HG03175 (cell line): ENCODE data around the gene CACNB1.

Experiments used
- ATAC-seq: cut with Tn5 transposase; IDR thresholded peaks from one replicate; pipeline ENCODE4 v1.9.1; 2021; ENCODE audit warnings: mild to moderate bottlenecking, moderate library complexity; ENCODE audit not compliant: unreplicated experiment

CACNB1 gene

DNA sequence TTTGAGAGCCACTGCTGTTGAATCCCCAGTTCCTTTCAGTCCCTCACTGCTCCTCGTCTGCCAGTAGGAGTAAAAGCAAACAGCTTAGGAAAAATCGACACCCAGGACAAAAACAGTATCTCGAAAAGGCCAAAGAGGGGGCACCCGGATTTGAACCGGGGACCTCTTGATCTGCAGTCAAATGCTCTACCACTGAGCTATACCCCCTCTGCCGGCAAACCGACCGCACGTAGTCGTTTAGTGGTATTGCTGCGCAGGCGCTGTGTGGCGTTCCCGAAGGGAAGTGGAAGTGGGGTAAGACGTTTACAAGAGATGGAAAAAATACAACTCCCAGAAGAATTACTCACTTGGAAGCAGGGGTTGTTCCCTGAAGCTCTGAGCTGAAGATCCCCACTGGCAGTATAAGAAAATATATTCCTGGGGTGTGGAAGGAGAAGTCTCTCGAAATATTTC lies 43.8 kb downstream of the CACNB1 start:
- ATAC-seq, result peak; percentile 52

DNA sequence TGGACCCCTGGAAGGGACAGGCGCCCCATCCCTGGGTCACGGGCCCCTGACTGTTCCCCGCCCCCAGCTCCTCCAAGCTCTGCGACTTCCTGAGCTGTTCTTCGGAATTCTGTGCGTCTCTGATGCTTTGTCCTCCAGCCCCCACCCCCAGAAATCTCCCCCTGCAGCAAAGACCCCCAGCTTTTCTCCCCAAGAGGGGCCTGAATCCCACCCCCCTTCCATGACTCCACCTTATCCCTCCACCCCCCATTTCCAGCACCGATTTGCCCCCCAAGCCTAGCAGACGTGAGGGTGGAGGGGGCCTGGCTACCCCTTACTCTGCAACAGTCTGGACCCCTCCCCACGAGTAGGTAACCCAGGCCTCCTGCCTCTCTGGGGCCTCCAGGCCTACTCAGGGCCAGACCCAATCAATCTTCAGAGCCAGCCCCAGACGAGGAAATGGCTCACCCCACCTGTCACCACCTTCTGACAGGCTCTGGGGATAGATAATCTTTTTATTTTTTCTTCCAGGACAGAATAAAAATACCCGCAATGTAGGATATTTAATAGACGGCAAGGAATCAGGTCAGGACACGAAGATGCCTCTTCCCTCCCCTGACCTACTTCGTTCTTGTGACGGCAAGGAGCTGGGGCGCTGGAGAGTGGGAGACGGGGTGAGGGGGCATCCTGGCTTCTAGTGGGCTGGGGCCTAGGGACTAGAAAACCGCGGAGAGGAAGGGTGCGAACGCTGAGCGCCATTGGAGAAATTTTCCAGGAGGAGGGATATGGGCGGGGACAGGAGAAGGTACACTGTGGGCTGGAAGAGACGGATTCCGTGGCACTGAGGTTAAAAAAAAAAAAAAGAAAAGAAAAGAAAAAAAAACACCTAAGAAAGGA lies 45.3 kb downstream of the CACNB1 start:
- ATAC-seq, result no peak

DNA sequence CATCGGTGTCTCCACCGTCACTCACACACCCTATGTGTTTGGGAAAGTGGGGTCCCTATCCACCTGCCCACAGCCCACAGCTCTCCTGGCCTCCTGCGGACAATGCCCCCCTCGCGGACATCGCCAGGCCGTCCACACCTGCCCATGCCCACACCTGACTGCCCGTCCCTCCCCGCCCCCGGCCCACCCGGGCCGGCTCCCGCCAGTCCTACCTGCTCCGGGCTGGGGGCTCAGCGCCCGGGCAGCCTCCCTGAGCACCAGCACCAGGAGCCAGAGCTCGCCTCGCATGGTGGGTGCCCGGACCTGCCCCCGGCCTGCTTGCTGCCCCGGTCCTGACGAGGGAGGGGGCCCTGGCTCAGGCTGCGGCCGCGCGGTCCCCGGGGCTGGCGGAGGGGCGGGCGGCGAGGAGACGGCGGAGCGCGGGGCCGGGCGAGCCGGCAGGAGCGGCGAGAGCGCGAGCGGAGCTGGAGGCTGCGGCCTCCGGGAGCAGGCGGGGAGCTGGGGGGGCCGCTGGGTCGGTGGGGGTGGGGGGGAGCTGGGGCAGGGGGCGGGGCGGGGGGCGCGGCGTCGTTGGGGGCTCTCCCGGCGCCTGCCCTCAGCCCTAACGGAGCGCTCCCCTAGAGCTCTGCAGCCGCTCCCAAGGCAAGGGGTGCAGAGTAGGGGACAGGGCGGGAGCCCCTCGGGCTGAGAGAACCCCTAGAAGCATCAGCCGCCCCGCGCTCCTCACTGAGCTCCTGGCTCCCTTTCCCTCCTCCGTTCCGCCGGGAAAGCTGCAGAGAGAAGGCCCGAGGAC lies 46.1 kb downstream of the CACNB1 start, which contains the start of gene PLXDC1:
Gene PLXDC1 (minus strand): TSS at position 488 of the 793 bp plus-strand sequence. CDS start 200 bp downstream, at position 288.
- no peak for ATAC-seq

DNA sequence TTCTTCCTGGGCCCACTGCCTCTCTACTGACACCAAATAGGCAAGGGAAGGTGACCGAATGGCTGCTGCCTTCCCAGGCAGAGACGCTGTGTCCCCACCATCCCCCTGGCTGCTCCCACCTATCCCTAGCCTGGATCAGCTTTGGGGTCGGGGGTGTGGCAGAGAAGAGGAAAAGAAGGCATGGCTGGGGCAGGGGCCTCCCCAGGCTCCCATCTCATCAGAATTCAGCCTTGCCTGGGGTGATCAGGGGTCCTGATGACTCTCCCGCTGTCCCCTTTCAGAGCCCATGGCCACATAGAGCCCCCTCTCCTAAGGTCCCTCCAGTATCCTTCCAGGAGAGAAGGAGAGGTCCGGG lies 46.7 kb downstream of the CACNB1 start:
- ATAC-seq, result no peak

DNA sequence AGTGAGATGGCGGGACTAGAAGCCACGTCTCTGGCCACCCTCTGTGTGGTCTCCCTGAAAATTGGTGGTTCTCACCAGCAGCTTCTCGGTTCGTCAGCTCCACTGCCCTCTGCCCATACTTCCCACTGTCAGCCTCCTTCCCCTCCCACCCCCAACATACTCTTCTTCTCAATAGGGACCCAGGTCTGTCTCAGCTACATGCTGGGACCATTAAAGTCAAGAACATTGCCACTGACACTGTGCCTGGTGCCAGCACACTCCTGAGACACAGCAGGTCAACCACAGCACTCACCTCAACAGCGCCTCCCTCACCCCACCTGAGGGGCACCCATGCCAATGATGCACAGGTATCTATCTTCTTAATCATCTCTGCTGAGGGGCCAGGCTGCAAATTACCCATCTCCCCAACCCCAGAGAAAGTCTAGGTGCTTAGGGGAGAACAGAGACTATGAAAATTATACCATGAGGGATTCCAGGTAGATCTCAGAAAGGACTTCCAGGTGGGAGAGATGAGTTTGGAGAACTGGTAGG lies 47.3 kb downstream of the CACNB1 start:
- ATAC-seq, result no peak

DNA sequence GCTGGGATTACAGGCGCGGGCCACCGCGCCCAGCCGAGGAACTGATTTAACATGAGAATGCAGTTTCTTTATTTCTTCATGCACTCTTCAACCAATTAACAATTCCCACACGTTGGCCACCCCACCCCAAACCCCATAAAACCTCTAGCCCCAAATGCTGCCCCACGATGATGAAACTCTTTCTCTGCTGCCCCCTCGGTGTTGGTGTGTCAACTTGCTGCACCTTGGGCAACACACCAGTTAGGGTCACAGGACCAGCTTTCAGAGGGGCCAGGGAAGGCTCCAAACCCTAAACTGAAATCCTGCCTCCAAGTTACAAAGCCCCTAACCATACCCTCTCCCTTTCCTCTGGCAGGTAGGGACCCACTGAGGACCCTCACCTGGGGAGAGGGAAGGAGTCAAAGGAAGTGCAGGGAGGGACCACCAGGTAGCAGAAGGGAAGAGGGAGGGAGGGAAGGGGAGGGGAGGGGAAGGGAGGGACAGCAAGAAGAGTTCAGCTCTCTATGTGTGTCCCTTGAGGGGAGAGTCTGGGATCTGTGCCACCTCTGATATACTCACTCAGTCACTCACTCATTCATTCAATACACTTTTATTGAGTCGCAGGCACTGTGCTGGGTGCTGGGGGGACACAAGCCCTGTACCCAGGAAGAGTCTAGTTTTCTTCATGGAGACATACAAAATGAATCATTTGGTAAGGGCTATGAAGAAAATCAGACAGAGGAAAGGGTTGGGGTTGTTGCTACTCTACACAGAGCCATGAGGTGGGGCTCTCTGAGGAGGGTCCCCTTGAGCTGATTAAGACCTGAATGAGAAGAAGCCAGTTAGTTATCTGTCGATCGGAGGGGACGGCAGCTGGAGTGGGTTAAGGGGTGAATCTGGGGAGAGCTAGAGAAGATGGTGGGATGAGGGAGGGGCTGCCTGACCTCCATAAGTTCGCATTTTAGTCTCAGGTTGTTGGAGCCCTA lies 50.0 kb downstream of the CACNB1 start:
- no peak for ATAC-seq

DNA sequence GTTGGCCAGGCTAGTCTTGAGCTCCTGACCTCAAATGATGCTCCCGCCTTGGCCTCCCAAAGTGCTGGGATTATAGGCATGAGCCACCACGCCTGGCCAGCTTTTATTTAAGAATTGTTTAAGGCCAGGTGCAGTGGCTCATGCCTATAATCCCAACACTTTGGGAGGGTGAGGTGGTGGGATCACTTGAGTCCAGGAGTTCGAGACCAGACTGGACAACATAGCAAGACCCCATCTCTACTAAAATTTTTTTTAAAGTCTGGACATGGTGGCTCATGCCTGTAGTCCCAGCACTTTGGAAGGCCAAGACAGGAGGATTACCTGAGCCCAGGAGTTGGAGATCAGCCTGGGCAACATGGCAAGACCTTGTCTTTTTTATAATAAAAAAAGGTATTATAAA lies 51.2 kb downstream of the CACNB1 start:
- no peak for ATAC-seq

DNA sequence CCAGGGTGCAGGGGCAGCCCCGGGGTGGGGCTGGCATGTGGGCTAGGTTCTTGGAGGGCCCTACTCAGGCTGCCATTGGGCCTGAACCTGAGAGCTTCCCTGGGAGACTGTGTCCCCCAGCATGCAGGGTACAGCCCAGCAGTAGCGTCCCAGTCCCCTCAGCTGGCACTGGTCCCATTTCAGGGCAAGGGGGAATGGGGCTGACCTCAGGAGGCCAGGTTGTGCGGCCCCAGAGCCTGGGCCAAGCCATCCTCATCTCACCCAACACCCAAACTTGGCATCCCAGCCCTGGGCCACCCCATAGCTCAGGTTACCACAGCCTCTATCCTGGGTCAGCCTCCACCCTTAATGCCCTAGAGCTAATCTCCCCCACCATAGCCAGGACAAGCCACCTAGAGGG lies 52.3 kb downstream of the CACNB1 start:
- no peak for ATAC-seq

DNA sequence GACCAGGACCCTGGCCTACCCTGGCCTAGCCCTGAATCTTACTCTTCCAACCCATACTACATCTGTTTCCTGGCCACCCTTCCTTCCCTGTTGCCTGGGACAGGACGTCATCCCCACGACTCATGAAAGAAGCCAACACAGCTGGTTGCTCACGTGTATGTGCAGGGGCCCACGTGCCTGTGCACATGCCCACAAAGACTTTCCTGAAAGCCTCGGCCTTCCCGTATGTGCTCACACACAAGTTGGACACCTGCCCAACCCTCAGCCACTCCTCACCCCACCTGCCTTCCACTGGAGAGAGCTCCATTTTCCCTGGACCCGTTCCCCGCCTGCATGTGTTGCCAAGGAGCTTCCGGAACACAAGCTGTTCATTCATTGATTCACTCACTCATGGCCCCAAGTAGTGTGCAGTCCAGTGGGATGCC lies 53.0 kb downstream of the CACNB1 start:
- no peak for ATAC-seq

DNA sequence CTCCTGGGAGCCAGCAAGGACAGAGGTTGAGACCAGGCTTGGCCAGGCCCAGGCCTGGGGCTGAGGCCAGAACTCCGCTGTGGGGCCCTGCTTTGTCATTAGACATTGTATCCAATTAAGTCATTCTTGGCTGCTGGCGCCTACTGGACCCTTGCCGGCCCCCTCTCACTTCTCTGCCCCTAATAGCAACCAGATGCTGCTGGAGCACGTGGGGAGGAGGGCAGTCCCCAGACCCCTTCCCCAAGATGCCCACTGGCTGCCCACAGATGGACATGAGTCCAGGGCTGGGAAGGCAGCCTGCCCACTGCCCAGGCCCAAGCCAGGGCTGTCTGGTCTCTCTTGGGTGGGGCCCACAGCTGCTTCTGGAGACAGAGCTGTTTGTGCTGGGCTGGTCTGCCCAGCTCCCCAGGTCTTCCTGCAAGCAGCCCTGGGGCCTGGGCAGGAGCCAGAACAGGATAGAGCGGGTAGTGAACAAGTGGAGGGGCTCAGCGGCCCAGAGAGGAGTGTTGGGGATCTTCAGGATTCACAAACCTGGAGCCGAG lies 53.8 kb downstream of the CACNB1 start:
- ATAC-seq, result no peak

DNA sequence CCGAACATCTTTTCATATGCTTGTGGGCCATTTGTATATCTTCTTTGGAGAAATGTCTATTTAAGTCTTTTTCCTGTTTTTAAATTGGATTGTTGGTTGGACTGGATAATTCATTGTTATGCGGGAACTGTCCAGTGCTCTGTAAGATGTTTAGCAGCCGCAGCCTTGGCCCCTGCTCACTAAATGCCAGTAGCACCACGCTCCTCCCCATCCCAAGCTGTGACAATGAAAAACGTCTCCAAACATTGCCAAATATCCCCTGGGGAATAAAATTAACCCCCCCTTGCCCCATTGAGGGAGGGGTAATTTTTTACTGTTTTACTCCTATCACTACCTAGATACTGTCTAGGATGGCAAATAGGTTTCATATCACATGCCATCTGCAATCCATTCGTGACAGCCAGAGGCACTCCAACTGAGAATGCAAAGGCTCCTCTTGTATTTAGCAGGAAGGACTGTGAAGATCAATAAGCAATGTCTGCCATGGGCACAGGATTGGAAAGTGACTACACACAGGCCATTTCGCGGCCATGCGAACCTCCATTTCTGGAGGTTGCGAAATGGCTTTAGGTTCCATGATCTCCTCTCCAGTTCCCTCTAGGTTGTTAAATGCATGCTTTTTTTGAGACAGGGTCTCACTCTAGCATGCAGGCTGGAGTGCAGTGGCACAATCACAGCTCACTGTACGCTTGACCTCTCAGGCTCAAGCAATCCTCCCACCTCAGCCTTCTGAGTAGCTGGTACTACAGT lies 55.4 kb downstream of the CACNB1 start:
- ATAC-seq, result no peak

DNA sequence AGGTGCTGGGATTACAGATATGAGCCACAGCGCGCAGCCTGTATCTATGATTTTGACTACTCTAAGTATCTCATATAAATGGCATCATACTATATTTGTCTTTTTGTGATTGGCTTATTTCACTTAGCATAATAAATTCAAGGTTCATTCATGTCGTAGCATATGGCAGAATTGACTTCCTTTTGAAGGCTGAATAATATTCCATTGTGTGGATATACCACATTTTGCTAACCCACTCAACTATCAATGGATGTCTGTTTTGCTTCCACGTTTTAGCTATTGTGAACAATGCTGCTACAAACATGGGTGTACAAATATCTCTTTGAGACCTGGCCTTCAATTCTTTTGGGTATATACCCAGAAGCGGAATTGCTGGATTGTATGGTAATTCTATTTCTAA lies 56.2 kb downstream of the CACNB1 start:
- no peak for ATAC-seq

DNA sequence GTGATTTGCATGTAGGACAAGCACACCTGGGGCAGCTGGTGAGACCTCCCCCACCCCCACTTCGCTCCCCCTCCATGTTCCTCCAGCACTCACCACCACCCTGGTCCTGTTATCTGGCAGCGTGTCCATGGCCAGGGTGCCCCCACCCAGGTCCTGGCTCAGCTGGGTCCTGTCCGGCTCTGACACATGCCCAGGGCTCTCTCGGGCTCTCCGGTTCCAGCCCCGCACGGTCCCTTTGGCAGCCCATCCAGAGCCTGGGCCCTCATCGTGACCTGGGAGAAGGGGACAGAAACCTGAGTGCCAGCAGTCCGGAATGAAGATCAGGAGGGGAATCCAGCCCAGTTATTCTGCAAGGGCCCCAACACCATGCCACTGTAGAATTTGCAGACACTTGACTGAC lies 57.9 kb downstream of the CACNB1 start:
- no peak for ATAC-seq

DNA sequence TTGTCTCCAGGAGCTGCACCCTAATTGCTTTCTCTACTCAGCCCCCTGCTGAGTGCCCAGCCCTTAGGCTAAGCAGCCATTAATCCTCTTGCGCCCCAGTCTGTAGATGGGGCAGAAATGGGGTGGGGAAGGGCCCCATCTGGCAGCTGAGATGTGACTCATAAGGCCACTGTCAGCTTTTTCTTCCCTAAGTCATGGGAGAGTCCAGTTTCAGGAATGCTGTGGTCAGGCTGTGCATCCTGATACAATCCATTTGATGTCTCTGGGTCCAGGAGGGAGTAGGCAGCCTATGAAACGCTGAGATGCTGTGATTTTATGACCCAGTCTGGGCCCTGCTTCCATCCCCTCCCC lies 58.3 kb downstream of the CACNB1 start:
- ATAC-seq, result no peak

DNA sequence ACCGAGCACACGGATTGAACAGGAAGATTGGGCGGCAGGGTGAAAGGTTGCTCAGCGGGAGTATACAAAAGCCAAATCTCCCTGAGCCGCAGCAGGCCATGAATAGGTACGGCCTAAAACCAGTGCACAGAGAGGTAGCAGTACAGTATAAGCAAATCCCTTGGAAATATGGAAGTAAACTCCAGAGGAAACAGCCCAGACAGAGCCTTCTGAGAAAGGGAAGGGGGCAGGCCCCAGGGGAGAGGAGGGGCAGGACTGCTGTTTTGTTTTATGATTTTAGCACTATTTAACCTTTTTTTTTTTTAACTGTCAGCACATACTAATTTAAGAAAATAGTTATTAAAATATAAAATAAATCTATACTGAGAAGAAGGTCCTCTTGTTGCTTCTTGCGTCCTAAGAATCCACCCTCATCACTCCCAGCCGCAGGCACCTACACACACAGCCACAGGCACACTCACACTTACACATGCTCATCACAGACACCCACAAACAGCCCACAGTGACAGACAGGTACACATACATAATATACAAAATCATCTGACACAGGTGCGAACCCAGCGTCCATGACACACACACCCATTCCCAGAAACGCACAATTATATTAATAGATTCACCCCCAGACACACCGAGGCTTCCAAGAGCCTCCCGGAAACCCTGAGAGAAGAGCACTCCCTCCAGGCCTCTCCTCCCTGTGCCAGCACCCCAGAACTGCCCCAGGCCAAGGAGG lies 58.9 kb downstream of the CACNB1 start:
- ATAC-seq, result no peak

DNA sequence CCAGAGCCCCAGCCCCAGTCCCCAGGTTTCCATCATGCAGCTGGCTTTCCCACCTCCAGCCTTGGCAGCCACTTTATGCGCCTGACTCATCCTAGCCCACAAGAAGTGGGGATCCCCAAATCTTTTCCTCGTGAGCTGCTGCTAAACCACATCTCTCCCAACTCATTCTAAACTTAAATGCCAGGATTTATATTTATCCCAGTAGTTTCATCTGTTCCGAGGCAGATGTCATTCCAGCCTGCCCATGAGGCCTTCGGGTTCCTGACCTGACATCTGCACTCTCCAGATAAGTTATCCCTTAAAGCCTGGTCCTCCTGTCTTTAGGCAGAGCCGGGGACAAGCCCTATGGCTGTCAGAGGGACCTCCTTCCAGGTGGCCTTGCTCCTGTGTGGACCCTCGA lies 62.6 kb downstream of the CACNB1 start:
- ATAC-seq, result no peak

DNA sequence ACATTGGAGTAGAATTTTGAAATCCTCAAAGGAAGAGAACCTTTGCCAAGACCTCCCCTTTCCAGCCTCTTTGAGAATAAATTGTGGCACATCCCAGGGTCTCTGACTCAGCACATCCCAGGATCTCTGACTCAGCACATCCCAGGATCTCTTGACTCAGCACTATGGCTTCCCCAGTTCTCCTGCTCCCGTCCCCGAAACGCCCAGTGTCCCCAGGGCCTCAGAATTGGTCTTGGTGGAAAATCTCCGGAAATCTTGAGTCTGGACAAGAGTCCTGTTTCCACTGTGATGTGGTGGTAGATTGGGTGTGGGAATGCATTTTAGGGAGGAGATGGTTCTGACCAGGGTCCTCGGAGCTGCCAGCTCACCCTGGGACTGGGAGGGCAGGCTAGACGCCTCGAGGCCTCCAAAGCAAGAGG lies 65.3 kb downstream of the CACNB1 start:
- ATAC-seq, result no peak

DNA sequence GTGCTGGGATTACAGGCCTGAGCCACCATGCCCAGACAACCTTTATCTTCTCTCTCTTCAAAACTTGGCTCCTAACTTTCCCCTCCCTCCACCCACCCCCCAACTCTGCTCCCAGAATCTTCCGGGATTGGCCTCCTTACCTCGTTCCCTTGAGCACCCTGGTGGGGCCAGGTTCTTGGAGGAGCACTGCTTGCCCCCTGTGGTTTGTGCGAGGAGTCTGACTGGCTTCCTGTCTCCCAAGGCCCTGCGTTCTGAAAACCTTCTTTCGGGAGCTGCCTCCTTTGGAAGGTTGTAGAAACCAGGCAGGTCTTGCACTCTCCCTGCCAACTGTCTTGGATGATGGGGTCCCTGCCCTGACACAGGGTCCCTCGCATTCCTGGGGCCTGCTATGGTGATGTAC lies 65.9 kb downstream of the CACNB1 start:
- ATAC-seq, result no peak

DNA sequence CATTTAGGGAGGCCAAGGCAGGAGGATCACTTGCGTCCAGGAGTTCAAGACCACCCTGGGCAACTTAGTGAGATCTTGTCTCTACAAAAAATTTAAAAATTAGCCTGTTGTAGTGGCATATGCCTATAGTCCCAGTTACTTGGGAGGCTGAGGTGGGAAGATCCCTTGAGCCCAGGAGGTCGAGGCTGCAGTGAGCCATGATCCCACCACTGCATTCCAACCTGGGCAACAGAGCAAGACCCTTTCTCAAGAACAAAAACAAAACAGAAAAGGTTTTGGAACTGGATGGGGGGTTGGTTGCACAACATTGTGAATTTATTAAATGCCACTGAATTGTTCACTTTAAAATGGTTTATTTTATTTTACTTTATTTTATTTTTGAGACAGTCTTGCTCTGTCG lies 67.3 kb downstream of the CACNB1 start:
- no peak for ATAC-seq
